GM10248 (cell line): ENCODE results near the gene ENAH.

ENCODE experiments used
- CTCF ChIA-PET: fragments of 300-600 bp; sonication (Branson Sonifier 250); formaldehyde crosslinking; extraction: SDS; loops from one replicate; lab custom pipeline; 2021; ENCODE audit warnings: antibody characterized with exemption; lab: Yijun Ruan, JAX
- POLR2A ChIA-PET: fragments of 350-650 bp; sonication (Branson Sonifier 250); formaldehyde crosslinking; extraction: SDS; loops from one replicate; lab custom pipeline; 2020; ENCODE audit warnings: antibody characterized with exemption; lab: Yijun Ruan, JAX
- DNase-seq: peaks from one replicate; pipeline ENCODE4 v3.0.0; 2012; ENCODE audit errors: extremely low spot score
- CTCF ChIP-seq: IDR thresholded peaks from 2 replicates; pipeline ENCODE4 v1.5.1; 2012; ENCODE audit warnings: mild to moderate bottlenecking, low read depth; ENCODE audit errors: extremely low read depth, missing control alignments, control extremely low read depth

The ENAH gene

GRCh38 chr1:225655509-225656258 lies 2.8 kb upstream of the ENAH start:
- ChIA-PET CTCF (interaction anchor here (0.8 to 1.3 kb wide), 3 partner anchors 12 to 180 kb away, joined by 3 to 5 read pairs (median 3); partner anchors contain the start of gene SRP9), POLR2A (no interaction called here)
- TF ChIP-seq CTCF, result peak; percentile 25
- DNase-seq, result no peak

- no peak for TF ChIP-seq CTCF
- DNase-seq, result no peak
- ChIA-PET POLR2A (no interaction called here), CTCF (interaction anchor here (0.8 to 0.9 kb wide), 2 partner anchors 11 to 123 kb away, joined by 3 to 5 read pairs; partner anchors contain the start of gene SRP9)
These were observed 2.0 kb upstream of the ENAH start for GRCh38 chr1:225654688-225655508.

GRCh38 chr1:225654277-225654597 lies 1.3 kb upstream of the ENAH start:
- POLR2A ChIA-PET, result no interaction called here
- no peak for DNase-seq
- TF ChIP-seq CTCF, result no peak
- CTCF ChIA-PET, result no interaction called here

GRCh38 chr1:225653463-225654276 lies 747 bp upstream of the ENAH start:
- ChIA-PET POLR2A (no interaction called here), CTCF (no interaction called here)
- DNase-seq, result peak; percentile 44
- no peak for TF ChIP-seq CTCF

- POLR2A ChIA-PET, result no interaction called here
- DNase-seq, result no peak
- CTCF ChIA-PET, result interaction anchor here (0.9 kb wide), 1 partner anchor 24 kb away, joined by 3 read pairs; no protein-coding TSS in a partner anchor
- TF ChIP-seq CTCF, result no peak
These were observed 823 bp downstream of the ENAH start for GRCh38 chr1:225651872-225652728.

GRCh38 chr1:225651376-225651871 lies 1.5 kb downstream of the ENAH start:
- CTCF ChIA-PET, result no interaction called here
- no peak for TF ChIP-seq CTCF
- DNase-seq, result no peak
- POLR2A ChIA-PET, result no interaction called here
